Mucosa of descending colon (tissue), 3 donors: Measurements from ENCODE around the gene PXK. TPM values are rescaled to one million over a fixed set of nuclear protein-coding genes. Genes with fewer than 3 reads are reported as not detected.

Source experiments
- ATAC-seq: fragments of 200-7000 bp; cut with Tn5 transposase; one replicate; pipeline ENCODE4 v1.9.1; 2020; ENCODE audit warnings: mild to moderate bottlenecking, moderate library complexity
- DNase-seq, 3 donors: peaks; one replicate each; pipeline ENCODE4 v3.0.0-alpha.2; 2020
- H3K36me3 ChIP-seq: fragments of 200-600 bp; one replicate; pipeline ENCODE4 v1.8.0; 2021; ENCODE audit warnings: low read depth, mild to moderate bottlenecking
- H3K4me1 ChIP-seq: fragments of 200-600 bp; one replicate; pipeline ENCODE4 v1.8.0; 2021; ENCODE audit warnings: low read depth, mild to moderate bottlenecking
- H3K4me3 ChIP-seq: fragments of 200-600 bp; one replicate; pipeline ENCODE4 v1.8.0; 2021; ENCODE audit warnings: mild to moderate bottlenecking
- H3K9me3 ChIP-seq: fragments of 200-600 bp; one replicate; pipeline ENCODE4 v1.8.0; 2021; ENCODE audit warnings: mild to moderate bottlenecking
- CTCF ChIP-seq: fragments of 200-600 bp; IDR thresholded peaks from one replicate; pipeline ENCODE4 v1.8.0; 2022; ENCODE audit warnings: antibody characterized with exemption, mild to moderate bottlenecking
- intact Hi-C, 2 donors: fragments of 100-400 bp; cut with DNase I in 1 of 2; cut with micrococcal nuclease in 1 of 2; formaldehyde crosslinking; loops; one replicate each; pipeline versions ENCODE4 v1.11.0 to v1.11.1; 2022; cut with DNase I, micrococcal nuclease
- total RNA-seq, 3 donors: library from RNA; stranded (reverse); fragmentation: NEBNext Ultra II Directional in 2 of 3; extraction: Animal tissue kit (Norgen Biotek cat#: 25700) in 2 of 3; gene quantifications; one replicate each; pipeline versions ENCODE4 v1.2.1 to v1.2.4, GENCODE V29; 2021 to 2023
- donor health status: DM: no; HTN: no; CAD: no; lungs with moderate emphysema.
- donor health status: DM: no; HTN: no; CAD: no.
- donor health status: DM: no; HTN: yes; CAD: no.

PXK gene
- total RNA-seq, 3 donors from 2014 or later, result 14.5 to 33.4 (median 19.5) TPM

DNA sequence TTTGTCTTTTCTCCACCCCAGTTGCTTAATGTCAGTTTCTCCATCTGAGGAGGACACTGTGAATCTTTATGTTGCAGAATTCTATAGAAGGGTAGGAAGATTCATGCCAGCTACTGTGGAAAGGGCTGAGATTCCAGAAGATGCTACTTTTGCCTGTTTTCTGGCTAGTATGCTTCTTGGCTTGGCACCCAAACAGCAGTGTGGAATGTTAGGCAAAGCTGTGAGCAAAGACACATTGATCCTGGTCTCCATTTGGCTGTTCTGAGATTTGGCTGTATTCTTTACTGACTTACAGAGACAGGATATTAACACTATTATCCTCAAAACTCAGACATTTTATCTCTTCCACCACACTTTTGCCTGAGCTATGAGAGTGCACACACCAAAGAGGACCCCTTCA lies 61.6 kb downstream of the PXK start:
- Histone ChIP-seq H3K36me3 (peaks cover 2% of the 10 kb centered on the region), H3K4me1 (no peaks in the 10 kb centered on the region), H3K4me3 (no peak overlapping the region), H3K9me3 (no peaks in the 10 kb centered on the region)
- ATAC-seq (no peak), DNase-seq (no peak)
- intact Hi-C loops, result no loop called here
- TF ChIP-seq CTCF, result no peak

- intact Hi-C loops, result no loop called here
- no peaks in the 10 kb centered on the region for H3K9me3 ChIP-seq
- H3K4me3 ChIP-seq, result no peak overlapping the region
- no peak for DNase-seq
- peaks cover 3% of the 10 kb centered on the region for H3K36me3 ChIP-seq
- no peaks in the 10 kb centered on the region for H3K4me1 ChIP-seq
- no peak for TF ChIP-seq CTCF
- ATAC-seq, result no peak
Measured at GRCh38 chr3:58398669-58399333, 66.1 kb downstream of the PXK start.

- intact Hi-C loops, result no loop called here
- no peak overlapping the region for H3K4me3 ChIP-seq
- no peaks in the 10 kb centered on the region for H3K4me1 ChIP-seq
- ATAC-seq (no peak), DNase-seq (no peak)
- no peaks in the 10 kb centered on the region for H3K9me3 ChIP-seq
- H3K36me3 ChIP-seq, result peaks cover 3% of the 10 kb centered on the region
- no peak for TF ChIP-seq CTCF
Measured at GRCh38 chr3:58403513-58404109, 70.9 kb downstream of the PXK start.

DNA sequence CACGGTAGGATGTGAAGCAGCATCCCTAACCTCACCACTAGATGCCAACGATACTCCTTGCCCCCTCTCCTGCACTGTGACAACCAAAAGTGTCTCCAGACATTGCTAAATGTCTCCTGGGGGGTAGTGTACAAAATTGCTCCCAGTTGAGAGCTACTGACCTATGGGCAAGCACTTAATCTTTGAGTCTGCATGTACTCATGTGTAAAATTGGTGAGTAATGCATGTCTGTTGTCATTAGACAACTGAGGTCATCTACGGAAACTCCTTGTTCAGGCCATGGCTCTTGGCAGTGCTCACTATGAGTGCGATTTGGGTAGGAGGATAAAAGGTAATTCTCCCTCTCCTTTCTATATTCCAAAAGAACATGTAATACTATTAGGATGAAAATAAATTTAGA lies 71.7 kb downstream of the PXK start:
- no peaks in the 10 kb centered on the region for H3K9me3 ChIP-seq
- no peak for ATAC-seq
- TF ChIP-seq CTCF, result no peak
- H3K4me1 ChIP-seq, result no peaks in the 10 kb centered on the region
- intact Hi-C loops, result no loop called here
- no peak for DNase-seq
- no peak overlapping the region for H3K4me3 ChIP-seq
- no peaks in the 10 kb centered on the region for H3K36me3 ChIP-seq

DNA sequence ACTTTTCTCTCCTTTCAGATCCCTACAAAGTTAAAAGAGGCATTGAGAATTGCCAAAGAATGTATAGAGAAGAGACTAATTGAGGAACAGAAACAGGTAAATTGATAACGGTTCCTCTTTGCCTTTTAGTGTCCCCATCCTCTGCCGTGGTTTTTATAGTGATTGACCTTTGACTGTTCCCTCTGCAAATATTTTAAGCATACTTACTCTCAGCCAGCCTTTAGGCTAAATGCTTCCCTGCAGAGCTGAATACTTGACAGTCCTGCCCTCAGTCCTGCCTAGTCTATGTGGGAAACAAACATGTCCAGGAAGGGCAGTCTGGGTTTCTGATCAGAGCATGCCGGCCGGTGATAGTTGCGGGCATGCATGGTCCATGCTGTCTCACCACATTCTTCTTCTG lies 76.2 kb downstream of the PXK start:
- H3K4me1 ChIP-seq, result no peaks in the 10 kb centered on the region
- no peaks in the 10 kb centered on the region for H3K36me3 ChIP-seq
- no peak for TF ChIP-seq CTCF
- no peaks in the 10 kb centered on the region for H3K9me3 ChIP-seq
- no peak for ATAC-seq
- intact Hi-C loops, result no loop called here
- no peak for DNase-seq
- no peak overlapping the region for H3K4me3 ChIP-seq
